SU-DHL-6 (cell line): ENCODE data around the gene ADGRD2.

Experiments
- CTCF ChIP-seq: fragments of 200-600 bp; sonication (generic); IDR thresholded peaks from one replicate; pipeline ENCODE4 v1.5.1; 2017; ENCODE audit warnings: antibody characterized with exemption, mild to moderate bottlenecking, low read length, moderate library complexity; ENCODE audit not compliant: insufficient read depth, poor library complexity, severe bottlenecking
- EZH2phosphoT487 ChIP-seq: fragments of 200-600 bp; sonication (generic), shearing (Covaris generic); conservative IDR thresholded peaks from 2 replicates; pipeline ENCODE4 v1.6.1; 2018; ENCODE audit warnings: mild to moderate bottlenecking, antibody characterized with exemption, low read length, moderate library complexity, mixed read lengths

- no peak for TF ChIP-seq CTCF
- TF ChIP-seq EZH2phosphoT487, result no peak
Observed at GRCh38 chr9:124500028-124500795, 50.0 kb downstream of the ADGRD2 start.
